ENCODE data around the gene CSTB. TPM values are rescaled to one million over a fixed set of nuclear protein-coding genes. Genes with fewer than 3 reads are reported as not detected.

Gene CSTB
- total RNA-seq, 1 experiment from 2014 or later, result 40.7 TPM

GRCh38 chr21:43790010-43790524, 14.0 kb upstream of the CSTB start:
- Mint-ChIP-seq H3K27ac (peak overlapping the region; percentile 62 to 94 (median 87); a peak in 5 of 7 replicates), H3K36me3 (ENCODE audit: insufficient read depth in 1 of 3, low read depth in 3 of 3) (peaks cover 30 to 50% (median 44%) of the 10 kb centered on the region in 3 experiments), H3K27me3 (ENCODE audit: low read depth) (peaks cover 2% of the 10 kb centered on the region; the same call in 1 of the 2 replicates), H3K4me3 (peak overlapping the region; percentile 97 to 99), H3K9me3 (peaks cover 3% of the 10 kb centered on the region in 2 experiments; a peak in 3 of 5 replicates), H3K4me1 (peaks cover 3 to 11% of the 10 kb centered on the region in 2 experiments)
- Histone ChIP-seq H2BK12ac (ENCODE audit: insufficient read length, low read depth, low read length) (no peak overlapping the region), H4K8ac (replicated peaks; ENCODE audit: insufficient read length, low read depth, low read length) (no peak overlapping the region), H4K91ac (ENCODE audit: insufficient read length, low read depth, low read length) (no peak overlapping the region), H2BK120ac (ENCODE audit: low read depth, low read length, poor library complexity, severe bottlenecking) (no peak overlapping the region), H3K23me2 (ENCODE audit: insufficient read length, low read depth, low read length, poor library complexity, severe bottlenecking) (peaks cover 9% of the 10 kb centered on the region), H4K5ac (ENCODE audit: insufficient read length, low read depth, low read length) (no peak overlapping the region), H3T11ph (ENCODE audit: low read length) (no peak overlapping the region), H3K23ac (ENCODE audit: insufficient read length, low read depth, low read length) (no peak overlapping the region), H3K56ac (ENCODE audit: insufficient read length, low read depth, low read length) (no peak overlapping the region), H4K20me1 (ENCODE audit: control insufficient read depth, insufficient read depth, insufficient read length) (no peaks in the 10 kb centered on the region), H3K9me3 (ENCODE audit: control insufficient read depth, low read depth, low read length) (no peaks in the 10 kb centered on the region), H3K4ac (ENCODE audit: low read depth, low read length) (no peak overlapping the region), H3K27me3 (ENCODE audit: insufficient read depth, low read length) (no peaks in the 10 kb centered on the region), H2AFZ (ENCODE audit: low read length) (no peak overlapping the region), H3K18ac (ENCODE audit: insufficient read length, low read depth, low read length) (peak overlapping the region; percentile 89), H3K27ac (ENCODE audit: insufficient read length, low read depth, low read length) (no peak overlapping the region), H3K4me1 (ENCODE audit: insufficient read depth, low read length) (no peaks in the 10 kb centered on the region), H2BK5ac (ENCODE audit: insufficient read length, low read length) (no peak overlapping the region), H3K4me2 (ENCODE audit: insufficient read depth, insufficient read length, low read length) (peak overlapping the region; percentile 93), H3K14ac (ENCODE audit: insufficient read depth, low read length) (peak overlapping the region; percentile 83), H3K9ac (ENCODE audit: extremely low read depth, insufficient read length, low read length) (peak overlapping the region; percentile 88), H2AK5ac (ENCODE audit: insufficient read length, low read length) (no peak overlapping the region), H3K79me1 (ENCODE audit: insufficient read depth, low read depth, low read length, poor library complexity, severe bottlenecking) (peaks cover 4% of the 10 kb centered on the region), H2BK20ac (ENCODE audit: low read depth, low read length, poor library complexity, severe bottlenecking) (no peak overlapping the region), H3K79me2 (ENCODE audit: insufficient read depth, low read length) (peaks cover 14% of the 10 kb centered on the region; the same call in 1 of the 2 replicates), H2BK15ac (ENCODE audit: low read depth, low read length) (no peak overlapping the region)
- DNase-seq, result no peak
- no CpG with 5 or more reads among the region's 13 CpGs for WGBS (ENCODE audit: extremely low coverage, insufficient read length, low lambda C conversion rate)
- no peak for TF ChIP-seq CTCF (conservative IDR thresholded peaks at IDR 0.05)
